Stimulated activated naive B cell treated with anti-CD40 and anti-IgM and Interleukin-4, amounts not matched to agents 10 μg/mL and 1 μg/mL and 100 μg/mL, for 72 hours (primary cell): Measurements from ENCODE around the gene NR2E3.

Experiments
- ATAC-seq, 2 donors: fragments of 150-1000 bp; cut with Tn5 transposase; replicated peaks; 2 replicates each; pipeline ENCODE4 v1.10.0; 2021; ENCODE audit warnings: moderate library complexity in 1 of 2
- DNase-seq: peaks from one replicate; pipeline ENCODE4 v3.0.0; 2021
- H3K27ac Mint-ChIP-seq: one replicate; pipeline ENCODE4 v1.8.0; 2022; ENCODE audit warnings: mild to moderate bottlenecking, mixed read lengths
- H3K27me3 Mint-ChIP-seq, 2 donors: one replicate each; pipeline ENCODE4 v1.8.0; 2022; ENCODE audit warnings: mixed read lengths in 2 of 2
- H3K36me3 Mint-ChIP-seq, 2 donors: one replicate each; pipeline ENCODE4 v1.8.0; 2022; ENCODE audit warnings: mixed read lengths in 2 of 2, mild to moderate bottlenecking in 1 of 2
- H3K4me1 Mint-ChIP-seq, 2 donors: one replicate each; pipeline ENCODE4 v1.8.0; 2022; ENCODE audit warnings: mixed read lengths in 2 of 2, mild to moderate bottlenecking in 1 of 2
- H3K4me3 Mint-ChIP-seq, 2 donors: one replicate each; pipeline ENCODE4 v1.8.0; 2022; ENCODE audit warnings: mild to moderate bottlenecking in 2 of 2, mixed read lengths in 2 of 2, moderate library complexity in 1 of 2
- H3K9me3 Mint-ChIP-seq, 2 donors: one replicate each; pipeline ENCODE4 v1.8.0; 2022; ENCODE audit warnings: mixed read lengths in 2 of 2, mild to moderate bottlenecking in 1 of 2

The NR2E3 gene

DNA sequence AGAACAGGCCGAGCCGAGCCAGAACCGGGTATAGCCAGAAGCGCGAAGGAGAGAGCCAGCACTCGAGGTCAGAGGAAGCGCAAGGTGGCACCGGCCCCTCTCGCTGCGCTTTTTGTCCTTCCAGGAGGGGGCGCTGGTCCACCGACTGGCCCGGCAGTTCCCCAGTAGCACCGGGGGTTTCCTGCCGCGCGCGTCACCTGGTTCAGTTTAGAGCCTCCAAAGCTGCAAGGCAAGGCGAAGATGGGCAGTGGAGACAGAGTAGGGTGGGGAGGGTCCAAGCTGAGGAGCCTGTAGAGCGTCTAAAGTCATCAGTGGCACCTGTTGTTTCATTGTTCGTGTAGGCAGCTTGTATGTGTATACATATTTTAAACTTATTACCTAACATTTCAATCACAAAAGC is 7.6 kb upstream of the NR2E3 start:
- peak overlapping the region; percentile 59 for H3K27ac Mint-ChIP-seq
- H3K27me3 Mint-ChIP-seq: peaks cover 39 to 42% of the 10 kb centered on the region in 2 donors
- peaks cover 0 to 4% of the 10 kb centered on the region in 2 donors for H3K9me3 Mint-ChIP-seq
- DNase-seq (no peak), ATAC-seq (peak; percentile 33 to 50)
- peaks cover 0 to 2% of the 10 kb centered on the region in 2 donors for H3K4me1 Mint-ChIP-seq
- no peak overlapping the region for H3K4me3 Mint-ChIP-seq
- H3K36me3 Mint-ChIP-seq: no peaks in the 10 kb centered on the region

GRCh38 chr15:71804226-71804625 is 6.1 kb upstream of the NR2E3 start:
- H3K9me3 Mint-ChIP-seq: peaks cover 0 to 4% of the 10 kb centered on the region in 2 donors
- no peak overlapping the region for H3K27ac Mint-ChIP-seq
- no peak for ATAC-seq

GRCh38 chr15:71804695-71805470 is 5.5 kb upstream of the NR2E3 start:
- H3K9me3 Mint-ChIP-seq: peaks cover 0 to 4% of the 10 kb centered on the region in 2 donors
- no peaks in the 10 kb centered on the region for H3K36me3 Mint-ChIP-seq
- H3K4me1 Mint-ChIP-seq: peaks cover 0 to 2% of the 10 kb centered on the region in 2 donors
- peak overlapping the region; percentile 7 for H3K27ac Mint-ChIP-seq
- DNase-seq: no peak
- ATAC-seq: no peak
- H3K27me3 Mint-ChIP-seq: peaks cover 33 to 35% of the 10 kb centered on the region in 2 donors
- H3K4me3 Mint-ChIP-seq: no peak overlapping the region

More at GRCh38 chr15:71804226-71804625, 6.1 kb upstream of the NR2E3 start:
- Mint-ChIP-seq H3K4me1 (peaks cover 0 to 2% of the 10 kb centered on the region in 2 donors), H3K27me3 (peaks cover 36 to 37% of the 10 kb centered on the region in 2 donors), H3K4me3 (no peak overlapping the region), H3K36me3 (no peaks in the 10 kb centered on the region)
- no peak for DNase-seq

- ATAC-seq: no peak
- H3K27me3 Mint-ChIP-seq: peaks cover 21 to 22% of the 10 kb centered on the region in 2 donors
- H3K36me3 Mint-ChIP-seq: no peaks in the 10 kb centered on the region
- no peak overlapping the region for H3K27ac Mint-ChIP-seq
- peaks cover 0 to 2% of the 10 kb centered on the region in 2 donors for H3K4me1 Mint-ChIP-seq
- DNase-seq: no peak
- peaks cover 0 to 4% of the 10 kb centered on the region in 2 donors for H3K9me3 Mint-ChIP-seq
- no peak overlapping the region for H3K4me3 Mint-ChIP-seq
These were observed 3.9 kb upstream of the NR2E3 start for GRCh38 chr15:71806452-71806931.

GRCh38 chr15:71807125-71807629 is 3.2 kb upstream of the NR2E3 start:
- peak overlapping the region; percentile 80 for H3K27ac Mint-ChIP-seq
- DNase-seq: no peak
- H3K9me3 Mint-ChIP-seq: peaks cover 0 to 2% of the 10 kb centered on the region in 2 donors
- H3K27me3 Mint-ChIP-seq: peaks cover 15 to 19% of the 10 kb centered on the region in 2 donors
- no peak for ATAC-seq
- no peaks in the 10 kb centered on the region for H3K36me3 Mint-ChIP-seq
- no peak overlapping the region for H3K4me3 Mint-ChIP-seq
- H3K4me1 Mint-ChIP-seq: peaks cover 0 to 2% of the 10 kb centered on the region in 2 donors

- Mint-ChIP-seq H3K4me3 (no peak overlapping the region), H3K36me3 (no peaks in the 10 kb centered on the region), H3K9me3 (no peaks in the 10 kb centered on the region), H3K27ac (no peak overlapping the region), H3K4me1 (no peaks in the 10 kb centered on the region), H3K27me3 (peaks cover 10 to 15% of the 10 kb centered on the region in 2 donors)
- ATAC-seq (no peak), DNase-seq (no peak)
These were observed 2.7 kb upstream of the NR2E3 start for GRCh38 chr15:71807691-71808091.

GRCh38 chr15:71808311-71809020 is 1.9 kb upstream of the NR2E3 start:
- no peak overlapping the region for H3K27ac Mint-ChIP-seq
- H3K27me3 Mint-ChIP-seq: peaks cover 6 to 10% of the 10 kb centered on the region in 2 donors
- no peak overlapping the region for H3K4me3 Mint-ChIP-seq
- no peak for DNase-seq
- H3K36me3 Mint-ChIP-seq: no peaks in the 10 kb centered on the region
- H3K4me1 Mint-ChIP-seq: no peaks in the 10 kb centered on the region
- ATAC-seq: no peak
- no peaks in the 10 kb centered on the region for H3K9me3 Mint-ChIP-seq

DNA sequence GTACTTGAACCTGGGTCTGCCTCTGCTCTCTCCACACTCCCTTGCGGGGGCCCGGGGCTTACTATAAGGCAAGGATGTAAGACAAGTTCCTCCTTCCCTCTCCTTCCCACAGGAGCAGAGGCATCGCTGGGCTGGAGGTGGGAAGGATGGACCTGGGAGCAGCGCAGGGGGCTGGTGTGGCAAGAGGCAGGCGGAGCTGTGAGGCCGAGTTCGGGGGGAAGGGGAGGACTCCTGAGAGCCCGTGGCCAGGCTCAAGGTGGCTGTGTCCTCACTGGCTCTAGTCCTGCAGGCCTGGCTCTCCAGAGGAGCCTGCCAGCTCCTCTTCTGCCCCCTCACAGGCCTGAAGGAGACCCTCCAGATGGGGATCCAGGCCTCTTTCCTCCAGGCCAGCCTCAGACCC is 1.0 kb upstream of the NR2E3 start:
- H3K4me1 Mint-ChIP-seq: no peaks in the 10 kb centered on the region
- H3K27ac Mint-ChIP-seq: no peak overlapping the region
- no peaks in the 10 kb centered on the region for H3K36me3 Mint-ChIP-seq
- ATAC-seq: no peak
- H3K27me3 Mint-ChIP-seq: peaks cover 6 to 10% of the 10 kb centered on the region in 2 donors
- no peak overlapping the region for H3K4me3 Mint-ChIP-seq
- DNase-seq: no peak
- no peaks in the 10 kb centered on the region for H3K9me3 Mint-ChIP-seq

- Mint-ChIP-seq H3K4me3 (no peak overlapping the region), H3K9me3 (no peaks in the 10 kb centered on the region), H3K27me3 (peaks cover 0 to 10% of the 10 kb centered on the region in 2 donors), H3K4me1 (no peaks in the 10 kb centered on the region), H3K36me3 (no peaks in the 10 kb centered on the region), H3K27ac (no peak overlapping the region)
- DNase-seq: no peak
- ATAC-seq: no peak
These were observed 832 bp downstream of the NR2E3 start for GRCh38 chr15:71811036-71811736.

- Mint-ChIP-seq H3K4me3 (no peak overlapping the region), H3K4me1 (no peaks in the 10 kb centered on the region), H3K36me3 (no peaks in the 10 kb centered on the region), H3K27me3 (peaks cover 0 to 10% of the 10 kb centered on the region in 2 donors), H3K9me3 (no peaks in the 10 kb centered on the region), H3K27ac (peak overlapping the region; percentile 33)
- no peak for DNase-seq
- ATAC-seq: no peak
These were observed 1.7 kb downstream of the NR2E3 start for GRCh38 chr15:71811752-71812735.

- Mint-ChIP-seq H3K36me3 (peaks cover under 1 to 2% of the 10 kb centered on the region in 2 donors), H3K9me3 (peaks cover under 1 to 2% of the 10 kb centered on the region in 2 donors), H3K27ac (no peak overlapping the region), H3K4me1 (no peaks in the 10 kb centered on the region), H3K27me3 (peaks cover 0 to 4% of the 10 kb centered on the region in 2 donors), H3K4me3 (no peak overlapping the region)
- DNase-seq (no peak), ATAC-seq (no peak)
These were observed 2.8 kb downstream of the NR2E3 start for GRCh38 chr15:71812966-71813722.

DNA sequence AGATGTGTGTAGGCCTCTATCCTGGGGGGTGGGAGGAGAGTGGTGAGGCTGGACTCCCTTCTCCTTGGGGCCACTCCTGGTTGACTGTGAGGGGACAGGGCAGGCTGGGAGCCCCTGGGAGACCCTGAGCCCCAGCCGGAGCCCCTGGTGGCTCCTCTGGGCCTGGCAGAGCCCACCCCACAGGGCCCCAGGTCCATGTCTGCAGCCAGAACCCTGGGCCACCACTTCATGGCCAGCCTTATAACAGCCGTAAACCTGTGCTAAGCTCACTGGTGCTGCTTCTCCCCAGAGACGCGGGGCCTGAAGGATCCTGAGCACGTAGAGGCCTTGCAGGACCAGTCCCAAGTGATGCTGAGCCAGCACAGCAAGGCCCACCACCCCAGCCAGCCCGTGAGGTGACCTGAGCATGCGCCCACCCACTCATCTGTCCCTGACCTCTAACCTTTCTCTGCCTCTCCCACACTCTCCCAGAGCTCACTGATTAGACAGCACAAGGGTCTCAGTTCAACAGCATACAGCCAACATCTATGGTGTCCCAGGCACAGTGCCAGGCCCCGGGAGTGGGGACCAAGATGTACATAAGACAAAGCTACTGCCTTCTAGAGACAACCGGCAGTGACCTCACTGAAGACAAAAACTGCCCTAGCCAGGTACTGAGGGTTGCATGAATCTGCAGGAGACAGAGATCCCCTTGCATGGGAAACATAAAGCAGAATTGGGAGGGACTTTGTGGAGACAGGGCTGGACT is 3.5 kb downstream of the NR2E3 start:
- Mint-ChIP-seq H3K4me3 (no peak overlapping the region), H3K9me3 (peaks cover 2 to 5% of the 10 kb centered on the region in 2 donors), H3K4me1 (no peaks in the 10 kb centered on the region), H3K36me3 (peaks cover 2 to 4% of the 10 kb centered on the region in 2 donors), H3K27ac (peak overlapping the region; percentile 2), H3K27me3 (no peaks in the 10 kb centered on the region)
- DNase-seq (no peak), ATAC-seq (no peak)
